MCF 10A (cell line): ENCODE measurements around the gene UQCR11. TPM values are rescaled to one million over a fixed set of nuclear protein-coding genes. Genes with fewer than 3 reads are reported as not detected.
A peak's percentile ranks its signal among the peaks of the same experiment; 100 is the strongest.

Experiments used
- BruUV-seq: library from RNA; stranded (reverse); fragments of 400-500 nt; replicated peaks from 2 replicates; lab custom pipeline; 2021; lab: Mats Ljungman, UMichigan
- CTCF ChIA-PET: fragments of 300-600 bp; sonication (Branson Sonifier 250); formaldehyde crosslinking; extraction: SDS; loops from one replicate; lab custom pipeline; 2021; ENCODE audit warnings: antibody characterized with exemption, inconsistent platforms; lab: Yijun Ruan, JAX
- POLR2A ChIA-PET: fragments of 300-600, 350-650 bp; sonication (Branson Sonifier 250); formaldehyde crosslinking; extraction: SDS; loops from one replicate; lab custom pipeline; 2020; ENCODE audit warnings: antibody characterized with exemption, inconsistent platforms; lab: Yijun Ruan, JAX
- DNase-seq: peaks from one replicate; pipeline ENCODE4 v3.0.0-alpha.2; 2018; ENCODE audit not compliant: unreplicated experiment
- H3K27ac Mint-ChIP-seq: one replicate; pipeline ENCODE4 v1.8.0; 2022; ENCODE audit warnings: mild to moderate bottlenecking, low read depth, mixed read lengths; ENCODE audit not compliant: unreplicated experiment
- H3K27me3 Mint-ChIP-seq: one replicate; pipeline ENCODE4 v1.8.0; 2022; ENCODE audit warnings: mixed read lengths; ENCODE audit not compliant: insufficient read depth, unreplicated experiment
- H3K36me3 Mint-ChIP-seq: one replicate; pipeline ENCODE4 v1.8.0; 2022; ENCODE audit warnings: mild to moderate bottlenecking, moderate library complexity, mixed read lengths; ENCODE audit not compliant: insufficient read depth, unreplicated experiment
- H3K4me1 Mint-ChIP-seq: one replicate; pipeline ENCODE4 v1.8.0; 2022; ENCODE audit warnings: mixed read lengths; ENCODE audit not compliant: insufficient read depth, unreplicated experiment
- H3K4me3 Mint-ChIP-seq: one replicate; pipeline ENCODE4 v1.8.0; 2022; ENCODE audit warnings: mild to moderate bottlenecking, moderate library complexity, mixed read lengths; ENCODE audit not compliant: unreplicated experiment
- H3K9me3 Mint-ChIP-seq: one replicate; pipeline ENCODE4 v1.8.0; 2022; ENCODE audit warnings: mixed read lengths; ENCODE audit not compliant: unreplicated experiment
- CTCF ChIP-seq: fragments of 200-600 bp; IDR thresholded peaks from one replicate; pipeline ENCODE4 v1.8.0; 2022; ENCODE audit warnings: antibody characterized with exemption, mild to moderate bottlenecking; ENCODE audit not compliant: unreplicated experiment
- intact Hi-C: fragments of 100-400 bp; cut with micrococcal nuclease; formaldehyde crosslinking; loops from 2 replicates; pipeline ENCODE4 v1.14.1; 2022
- total RNA-seq: library from RNA; stranded (reverse); gene quantifications from 2 replicates; pipeline ENCODE4 v1.2.3, GENCODE V29; 2022

UQCR11 gene
- total RNA-seq, 1 experiment from 2014 or later, result 256 TPM

GRCh38 chr19:1592755-1593500, 12.3 kb downstream of the UQCR11 start, which contains the start of gene MBD3:
Gene MBD3, minus strand, starts transcription at chr19:1592865. Its CDS starts 234 bp downstream, at chr19:1592631.
- H3K4me1 Mint-ChIP-seq, result peaks cover 14% of the 10 kb centered on the region
- peaks cover 49% of the 10 kb centered on the region for H3K36me3 Mint-ChIP-seq
- DNase-seq, result peak; percentile 94
- intact Hi-C loops, result no loop called here
- H3K9me3 Mint-ChIP-seq, result no peaks in the 10 kb centered on the region
- BruUV-seq, result no TSS peak
- H3K4me3 Mint-ChIP-seq, result peak within 1 kb of the TSS; percentile 83
- POLR2A ChIA-PET, result interaction anchor here (0.7 to 6.3 kb wide), 11 partner anchors 11 to 567 kb away, joined by 3 to 105 read pairs (median 3); partner anchors contain the start of genes ABHD17A, CNN2, REEP6 and TCF3
- CTCF ChIA-PET, result interaction anchor here (0.8 to 1.2 kb wide), 2 partner anchors 21 to 47 kb away, joined by 3 read pairs; no protein-coding TSS in a partner anchor
- no peaks in the 10 kb centered on the region for H3K27me3 Mint-ChIP-seq
- peak within 1 kb of the TSS; percentile 94 for H3K27ac Mint-ChIP-seq
- TF ChIP-seq CTCF, result no peak

GRCh38 chr19:1592024-1592754, 13.1 kb downstream of the UQCR11 start:
- Mint-ChIP-seq H3K27ac (peak overlapping the region; percentile 94), H3K4me3 (peak overlapping the region; percentile 83), H3K9me3 (no peaks in the 10 kb centered on the region), H3K36me3 (peaks cover 42% of the 10 kb centered on the region), H3K27me3 (no peaks in the 10 kb centered on the region), H3K4me1 (peaks cover 19% of the 10 kb centered on the region)
- intact Hi-C loops, result no loop called here
- ChIA-PET CTCF (interaction anchor here (1.2 kb wide), 1 partner anchor 46 kb away, joined by 3 read pairs; no protein-coding TSS in a partner anchor), POLR2A (interaction anchor here (0.6 to 6.3 kb wide), 12 partner anchors 12 to 181 kb away, joined by 3 to 105 read pairs (median 5); partner anchors contain the start of genes TCF3 and UQCR11)
- peak; percentile 91 for DNase-seq
- BruUV-seq, result no TSS peak
- no peak for TF ChIP-seq CTCF

GRCh38 chr19:1591421-1592023, 13.7 kb downstream of the UQCR11 start:
- peaks cover 35% of the 10 kb centered on the region for H3K36me3 Mint-ChIP-seq

More at GRCh38 chr19:1591421-1592023, 13.7 kb downstream of the UQCR11 start:
- intact Hi-C loops, result no loop called here
- no peak for TF ChIP-seq CTCF
- ChIA-PET POLR2A (interaction anchor here (0.6 to 6.3 kb wide), 16 partner anchors 10 to 285 kb away, joined by 3 to 105 read pairs (median 4); partner anchors contain the start of genes REEP6, TCF3 and UQCR11), CTCF (interaction anchor here (0.5 to 2.5 kb wide), 10 partner anchors 9 to 350 kb away, joined by 3 to 18 read pairs (median 3); no protein-coding TSS in a partner anchor)
- Mint-ChIP-seq H3K4me3 (peak overlapping the region; percentile 83), H3K4me1 (peaks cover 19% of the 10 kb centered on the region), H3K9me3 (no peaks in the 10 kb centered on the region), H3K27me3 (no peaks in the 10 kb centered on the region), H3K27ac (peak overlapping the region; percentile 94)
- no peak for DNase-seq
- TSS peak; percentile 76 for BruUV-seq
